A673 (cell line): ENCODE measurements around the gene SLBP. TPM values are rescaled to one million over a fixed set of nuclear protein-coding genes. Genes with fewer than 3 reads are reported as not detected.

Experiments used
- BruUV-seq: library from RNA; stranded (reverse); fragments of 400-500 nt; replicated peaks from 2 replicates; lab custom pipeline; 2021; lab: Mats Ljungman, UMichigan
- CTCF ChIA-PET: fragments of 300-600 bp; sonication (Branson Sonifier 250); formaldehyde crosslinking; loops from one replicate; lab custom pipeline; 2022; ENCODE audit warnings: antibody characterized with exemption; lab: Charles Lee
- POLR2A ChIA-PET: fragments of 300-600 bp; sonication (Branson Sonifier 250); formaldehyde crosslinking; loops from one replicate; lab custom pipeline; 2022; ENCODE audit warnings: antibody characterized with exemption; ENCODE audit not compliant: low non-redundant PET; lab: Charles Lee
- DNase-seq: peaks from one replicate; pipeline ENCODE4 v3.0.0-alpha.2; 2015; ENCODE audit warnings: low spot score
- H3K27ac ChIP-seq: fragments of 200-600 bp; sonication (generic); 2 replicates; pipeline ENCODE4 v1.5.1; 2016; ENCODE audit warnings: mixed run types, low read depth, mild to moderate bottlenecking, mixed read lengths, antibody characterized with exemption, low read length; ENCODE audit not compliant: poor library complexity, severe bottlenecking
- H3K27me3 ChIP-seq: fragments of 200-600 bp; sonication (generic); replicated peaks from 2 replicates; pipeline ENCODE4 v1.6.1; 2017; ENCODE audit warnings: mixed run types, low read depth, mild to moderate bottlenecking, mixed read lengths, antibody characterized with exemption, low read length; ENCODE audit not compliant: insufficient read depth, poor library complexity
- H3K36me3 ChIP-seq: fragments of 200-600 bp; sonication (generic); 2 replicates; pipeline ENCODE4 v1.6.1; 2016; ENCODE audit warnings: mixed run types, mild to moderate bottlenecking, mixed read lengths, antibody characterized with exemption, low read length; ENCODE audit not compliant: insufficient read depth, poor library complexity, severe bottlenecking
- H3K4me1 ChIP-seq: fragments of 200-600 bp; sonication (generic); 2 replicates; pipeline ENCODE4 v1.6.1; 2017; ENCODE audit warnings: mixed run types, mild to moderate bottlenecking, mixed read lengths, antibody characterized with exemption, low read length; ENCODE audit not compliant: insufficient read depth, poor library complexity, severe bottlenecking
- H3K4me3 ChIP-seq: fragments of 200-600 bp; sonication (generic); 2 replicates; pipeline ENCODE4 v1.5.1; 2016; ENCODE audit warnings: low read depth, mixed run types, mild to moderate bottlenecking, mixed read lengths, low read length; ENCODE audit not compliant: poor library complexity, severe bottlenecking
- H3K9me3 ChIP-seq: fragments of 200-600 bp; sonication (generic); 2 replicates; pipeline ENCODE4 v1.6.1; 2016; ENCODE audit warnings: mixed run types, low read depth, mild to moderate bottlenecking, mixed read lengths, antibody characterized with exemption, low read length; ENCODE audit not compliant: poor library complexity, severe bottlenecking
- CTCF ChIP-seq: fragments of 300-800, 200-600 bp; sonication (generic); conservative IDR thresholded peaks from 2 replicates; pipeline ENCODE4 v1.5.1; 2017; ENCODE audit warnings: low read depth, mild to moderate bottlenecking, antibody characterized with exemption, low read length, moderate library complexity, mixed read lengths
- EZH2 ChIP-seq: fragments of 200-600 bp; sonication (generic); IDR thresholded peaks from 2 replicates; pipeline ENCODE4 v1.6.1; 2017; ENCODE audit warnings: borderline replicate concordance, low read depth, mild to moderate bottlenecking, mixed read lengths, antibody characterized with exemption, low read length; ENCODE audit not compliant: poor library complexity, severe bottlenecking
- intact Hi-C: fragments of 100-400 bp; cut with micrococcal nuclease; formaldehyde crosslinking; loops from one replicate; pipeline ENCODE4 v1.10.0; 2022; ENCODE audit not compliant: unreplicated experiment
- total RNA-seq: library from RNA; stranded (reverse); gene quantifications from 2 replicates; pipeline ENCODE4 v1.2.3, GENCODE V29; 2021

SLBP gene
- total RNA-seq, 1 experiment from 2014 or later, result 85.5 TPM

- no peaks in the 10 kb centered on the region for H3K36me3 ChIP-seq
- H3K4me1 ChIP-seq, result no peaks in the 10 kb centered on the region
- no peak overlapping the region for H3K27ac ChIP-seq
- H3K27me3 ChIP-seq, result no peaks in the 10 kb centered on the region
- DNase-seq, result no peak
- POLR2A ChIA-PET, result no interaction called here
- BruUV-seq, result no TSS peak
- CTCF ChIA-PET, result no interaction called here
- no peaks in the 10 kb centered on the region for H3K9me3 ChIP-seq
- TF ChIP-seq CTCF (no peak), EZH2 (no peak)
- H3K4me3 ChIP-seq, result no peak overlapping the region
- intact Hi-C loops, result no loop called here
These were observed 51.0 kb downstream of the SLBP start for GRCh38 chr4:1660948-1661677.

- Histone ChIP-seq H3K27ac (no peak overlapping the region), H3K36me3 (no peaks in the 10 kb centered on the region), H3K9me3 (no peaks in the 10 kb centered on the region), H3K4me1 (no peaks in the 10 kb centered on the region), H3K27me3 (no peaks in the 10 kb centered on the region), H3K4me3 (no peak overlapping the region)
- no peak for TF ChIP-seq CTCF
- no peak for TF ChIP-seq EZH2
- intact Hi-C loops, result no loop called here
- no peak for DNase-seq
- CTCF ChIA-PET, result no interaction called here
- no TSS peak for BruUV-seq
- POLR2A ChIA-PET, result no interaction called here
These were observed 52.7 kb downstream of the SLBP start for GRCh38 chr4:1659104-1660043.

- H3K27ac ChIP-seq, result no peak overlapping the region
- ChIA-PET POLR2A (interaction anchor here (0.6 kb wide), 1 partner anchor 434 kb away, joined by 3 read pairs; no protein-coding TSS in a partner anchor), CTCF (no interaction called here)
- no peak for DNase-seq
- H3K4me3 ChIP-seq, result no peak overlapping the region
- no peaks in the 10 kb centered on the region for H3K36me3 ChIP-seq
- BruUV-seq, result no TSS peak
- H3K9me3 ChIP-seq, result no peaks in the 10 kb centered on the region
- H3K27me3 ChIP-seq, result no peaks in the 10 kb centered on the region
- intact Hi-C loops, result no loop called here
- no peaks in the 10 kb centered on the region for H3K4me1 ChIP-seq
- TF ChIP-seq CTCF, result no peak
- no peak for TF ChIP-seq EZH2
These were observed 53.5 kb downstream of the SLBP start for GRCh38 chr4:1658581-1658980.
